H1 (cell line): ENCODE measurements around the gene FAR2.

Source experiments
- CBX5 ChIP-seq: fragments of 300-800, 300-1000 bp; sonication (generic); IDR thresholded peaks from 2 replicates; pipeline ENCODE4 v1.7.1; 2016; ENCODE audit warnings: antibody characterized with exemption, low read length, low read depth
- EZH2 ChIP-seq: fragments of 200-600 bp; sonication (generic); IDR thresholded peaks from 2 replicates; pipeline ENCODE4 v1.7.1; 2012; ENCODE audit warnings: low read depth, mild to moderate bottlenecking, moderate library complexity, low read length, inconsistent platforms; ENCODE audit not compliant: severe bottlenecking
- POLR2A ChIP-seq, 2 experiments: IDR thresholded peaks; 1 replicate in 1 of 2; 2 replicates in 1 of 2; pipeline ENCODE4 v1.6.1; 2011; ENCODE audit warnings: low read depth in 2 of 2, low read length in 2 of 2, mild to moderate bottlenecking in 2 of 2; ENCODE audit errors: control extremely low read depth in 1 of 2
- RFX5 ChIP-seq: IDR thresholded peaks from 2 replicates; pipeline ENCODE4 v1.6.1; 2011; ENCODE audit warnings: low read depth, low read length, improper control_type of control experiment, borderline replicate concordance
- SUZ12 ChIP-seq: fragments of 200-600 bp; sonication (generic); IDR thresholded peaks from 2 replicates; pipeline ENCODE4 v1.6.1; 2012; ENCODE audit warnings: mild to moderate bottlenecking, inconsistent platforms, low read length, moderate library complexity, mixed read lengths
- TF ChIP-seq, protein P1 (sequence below), 3 experiments: IDR thresholded peaks; 1 replicate in 2 of 3; 2 replicates in 1 of 3; pipeline versions ENCODE4 v1.5.1 to v1.6.1; 2011; ENCODE audit warnings: low read length in 3 of 3, mild to moderate bottlenecking in 3 of 3, inconsistent platforms in 2 of 3, low read depth in 1 of 3, moderate library complexity in 1 of 3; ENCODE audit not compliant: insufficient read depth in 1 of 3; ENCODE audit errors: control extremely low read depth in 1 of 3

- TF ChIP-seq, protein P1, sequence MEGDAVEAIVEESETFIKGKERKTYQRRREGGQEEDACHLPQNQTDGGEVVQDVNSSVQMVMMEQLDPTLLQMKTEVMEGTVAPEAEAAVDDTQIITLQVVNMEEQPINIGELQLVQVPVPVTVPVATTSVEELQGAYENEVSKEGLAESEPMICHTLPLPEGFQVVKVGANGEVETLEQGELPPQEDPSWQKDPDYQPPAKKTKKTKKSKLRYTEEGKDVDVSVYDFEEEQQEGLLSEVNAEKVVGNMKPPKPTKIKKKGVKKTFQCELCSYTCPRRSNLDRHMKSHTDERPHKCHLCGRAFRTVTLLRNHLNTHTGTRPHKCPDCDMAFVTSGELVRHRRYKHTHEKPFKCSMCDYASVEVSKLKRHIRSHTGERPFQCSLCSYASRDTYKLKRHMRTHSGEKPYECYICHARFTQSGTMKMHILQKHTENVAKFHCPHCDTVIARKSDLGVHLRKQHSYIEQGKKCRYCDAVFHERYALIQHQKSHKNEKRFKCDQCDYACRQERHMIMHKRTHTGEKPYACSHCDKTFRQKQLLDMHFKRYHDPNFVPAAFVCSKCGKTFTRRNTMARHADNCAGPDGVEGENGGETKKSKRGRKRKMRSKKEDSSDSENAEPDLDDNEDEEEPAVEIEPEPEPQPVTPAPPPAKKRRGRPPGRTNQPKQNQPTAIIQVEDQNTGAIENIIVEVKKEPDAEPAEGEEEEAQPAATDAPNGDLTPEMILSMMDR (IDR thresholded peaks at IDR 0.05; ENCODE audit: control extremely low read depth in 1 of 3, insufficient read depth in 1 of 3, low read depth in 1 of 3, low read length in 3 of 3) = no peak
- no peak for TF ChIP-seq RFX5
- no peak for TF ChIP-seq EZH2
- TF ChIP-seq SUZ12 = no peak
- no peak for TF ChIP-seq POLR2A (IDR thresholded peaks at IDR 0.05; ENCODE audit: control extremely low read depth in 1 of 2, low read depth in 2 of 2, low read length in 2 of 2)
- no peak for TF ChIP-seq CBX5
Observed at GRCh38 chr12:29176941-29177340, 27.9 kb downstream of the FAR2 start.
